Cortex of kidney (tissue), 1 donor: ENCODE measurements around the gene RXRB.

Experiments used
- DNase-seq: peaks from one replicate; lab custom pipeline; 2025; lab: John Stamatoyannopoulos, UW

RXRB gene

GRCh38 chr6:33197431-33198048, 2.9 kb downstream of the RXRB start:
- DNase-seq: no peak

GRCh38 chr6:33195304-33196165, 4.9 kb downstream of the RXRB start:
- DNase-seq: no peak

- no peak for DNase-seq
Observed at GRCh38 chr6:33194431-33194979, 6.0 kb downstream of the RXRB start.

- DNase-seq: no peak
Observed at GRCh38 chr6:33193619-33194018, 6.8 kb downstream of the RXRB start.

- no peak for DNase-seq
Observed at GRCh38 chr6:33192671-33193602, 7.5 kb downstream of the RXRB start.

GRCh38 chr6:33192105-33192646, 8.3 kb downstream of the RXRB start, which contains the start of gene COL11A2:
Gene COL11A2, minus strand, starts transcription at chr6:33192467. Its CDS starts 227 bp downstream, at chr6:33192240.
- no peak for DNase-seq

- DNase-seq: no peak
Observed at GRCh38 chr6:33191383-33192104, 8.9 kb downstream of the RXRB start.

- no peak for DNase-seq
Observed at GRCh38 chr6:33190504-33191107, 9.9 kb downstream of the RXRB start.

- no peak for DNase-seq
Observed at GRCh38 chr6:33189625-33190448, 10.6 kb downstream of the RXRB start.

GRCh38 chr6:33189164-33189563, 11.3 kb downstream of the RXRB start:
- DNase-seq: no peak

GRCh38 chr6:33187809-33188208, 12.7 kb downstream of the RXRB start:
- DNase-seq: no peak

GRCh38 chr6:33185654-33186187, 14.7 kb downstream of the RXRB start:
- DNase-seq: no peak

GRCh38 chr6:33185190-33185589, 15.3 kb downstream of the RXRB start:
- DNase-seq: no peak

- no peak for DNase-seq
Observed at GRCh38 chr6:33183071-33183683, 17.3 kb downstream of the RXRB start.

- no peak for DNase-seq
Observed at GRCh38 chr6:33181141-33181540, 19.3 kb downstream of the RXRB start.

GRCh38 chr6:33178755-33179475, 21.6 kb downstream of the RXRB start:
- no peak for DNase-seq

- DNase-seq: no peak
Observed at GRCh38 chr6:33177552-33178446, 22.7 kb downstream of the RXRB start.
